Measurements from ENCODE around the gene GRID1.

- no peak for TF ChIP-seq POLR2A (IDR thresholded peaks at IDR 0.05; ENCODE audit: low read depth, low read length)
- no peak for TF ChIP-seq TAF1 (IDR thresholded peaks at IDR 0.05; ENCODE audit: low read depth, low read length)
Observed at GRCh38 chr10:86117051-86117450, 249.5 kb downstream of the GRID1 start.

Data from GM12891 (cell line).